ENCODE data around the gene CHSY1.
"Not testable (repeated sequence)": the region's sequence is repeated elsewhere in the genome, so short reads cannot be mapped to it uniquely, and the experiment has no call there.

Gene CHSY1

GRCh38 chr15:101138086-101138660 lies 113.7 kb downstream of the CHSY1 start:
- DNase-seq, result no peak

- no peak for DNase-seq
Measured at GRCh38 chr15:101137312-101137940, 114.4 kb downstream of the CHSY1 start.

- DNase-seq, result no peak
Measured at GRCh38 chr15:101136381-101137268, 115.2 kb downstream of the CHSY1 start.

DNA sequence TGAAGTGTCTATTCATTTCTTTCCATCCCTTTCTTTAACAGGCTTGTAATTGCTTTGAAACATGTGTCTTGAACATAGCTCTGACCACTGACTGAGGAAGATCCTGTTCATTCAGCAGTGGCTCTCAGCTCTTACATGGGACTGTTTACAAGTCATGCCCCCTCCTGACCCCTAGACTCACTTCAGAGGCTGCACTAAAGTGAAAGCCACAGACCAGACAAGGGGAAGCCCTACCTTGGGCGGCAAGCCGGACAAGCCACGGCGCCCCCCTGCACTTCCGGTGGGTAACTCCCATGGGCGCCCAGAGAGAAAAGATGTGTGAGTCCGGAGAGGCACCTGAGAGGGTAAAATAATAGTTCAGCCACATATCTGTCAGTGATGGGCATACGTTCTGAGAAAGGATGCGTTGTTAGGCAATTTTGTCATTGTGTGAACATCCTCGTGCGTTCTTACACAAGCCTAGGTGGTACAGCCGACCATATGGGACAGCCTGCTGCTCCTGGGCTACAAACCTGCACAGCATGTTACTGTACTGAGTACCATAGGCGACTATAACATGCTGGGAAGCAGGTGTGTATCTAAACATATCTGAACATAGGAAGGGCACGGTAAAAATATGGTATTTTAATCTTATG lies 116.2 kb downstream of the CHSY1 start:
- no peak for DNase-seq

DNA sequence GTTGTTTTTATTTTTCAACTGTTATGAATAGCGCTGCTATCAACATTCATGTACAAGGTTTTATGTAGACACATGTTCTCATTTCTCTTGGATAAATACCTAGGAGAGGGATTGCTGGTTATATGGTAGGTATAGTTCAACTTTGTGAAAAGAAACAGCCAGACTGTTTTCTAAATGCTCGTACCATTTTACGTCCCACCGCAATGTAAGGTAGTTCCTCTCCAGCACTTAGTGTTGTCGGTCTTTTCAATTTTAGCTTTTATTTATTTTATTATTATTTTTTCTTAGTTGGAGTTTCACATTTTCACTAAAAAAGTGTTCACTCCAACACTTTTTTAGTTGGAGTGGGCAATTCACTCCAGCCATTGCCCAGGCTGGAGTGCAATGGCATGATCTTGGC lies 117.1 kb downstream of the CHSY1 start:
- no peak for DNase-seq

- no peak for DNase-seq
Measured at GRCh38 chr15:101133751-101134261, 118.0 kb downstream of the CHSY1 start.

- DNase-seq, result no peak
Measured at GRCh38 chr15:101133181-101133460, 118.7 kb downstream of the CHSY1 start.

GRCh38 chr15:101132390-101133180 lies 119.3 kb downstream of the CHSY1 start:
- no peak for DNase-seq

DNA sequence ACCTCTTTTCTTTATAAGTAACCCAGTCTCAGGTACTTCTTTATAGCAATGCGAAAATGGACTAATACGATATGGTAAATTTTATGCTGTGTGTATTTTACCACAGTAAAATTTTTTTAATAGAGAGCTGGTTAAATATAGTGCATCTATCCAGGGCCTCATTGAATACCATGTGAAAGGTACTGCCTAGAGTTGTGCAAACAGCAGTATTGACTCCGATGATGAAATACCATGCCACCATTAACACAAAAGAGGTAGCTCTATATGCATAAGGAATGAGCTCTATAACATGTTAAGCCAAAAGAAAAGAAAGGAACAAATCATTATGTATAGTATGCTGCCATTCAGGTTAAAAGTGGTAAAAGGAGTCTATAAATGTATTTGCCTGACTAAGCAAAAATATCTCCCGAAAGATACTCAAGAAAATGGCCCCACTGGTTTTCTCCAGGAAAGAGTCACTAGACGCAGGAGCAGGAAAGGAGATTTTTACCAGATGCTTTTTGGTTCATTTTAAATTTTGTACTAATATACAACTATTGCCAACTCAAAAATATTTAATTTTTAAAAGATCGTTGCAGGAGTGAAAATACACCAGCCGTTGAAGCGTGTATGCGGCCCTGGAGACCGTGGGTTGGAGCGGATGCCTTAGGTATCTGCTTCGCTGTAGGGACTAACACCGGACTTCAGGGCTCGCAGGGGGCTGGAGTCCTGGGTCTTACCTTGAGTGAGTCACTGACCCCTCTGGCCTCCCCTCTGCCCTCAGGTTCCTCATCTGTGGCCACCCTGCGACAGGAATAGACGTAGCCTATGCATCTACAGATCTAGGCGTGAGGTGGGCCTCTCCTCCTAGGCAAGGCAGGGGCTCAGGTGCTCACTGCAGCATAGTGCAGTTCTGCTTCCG lies 120.1 kb downstream of the CHSY1 start:
- no peak for DNase-seq

DNA sequence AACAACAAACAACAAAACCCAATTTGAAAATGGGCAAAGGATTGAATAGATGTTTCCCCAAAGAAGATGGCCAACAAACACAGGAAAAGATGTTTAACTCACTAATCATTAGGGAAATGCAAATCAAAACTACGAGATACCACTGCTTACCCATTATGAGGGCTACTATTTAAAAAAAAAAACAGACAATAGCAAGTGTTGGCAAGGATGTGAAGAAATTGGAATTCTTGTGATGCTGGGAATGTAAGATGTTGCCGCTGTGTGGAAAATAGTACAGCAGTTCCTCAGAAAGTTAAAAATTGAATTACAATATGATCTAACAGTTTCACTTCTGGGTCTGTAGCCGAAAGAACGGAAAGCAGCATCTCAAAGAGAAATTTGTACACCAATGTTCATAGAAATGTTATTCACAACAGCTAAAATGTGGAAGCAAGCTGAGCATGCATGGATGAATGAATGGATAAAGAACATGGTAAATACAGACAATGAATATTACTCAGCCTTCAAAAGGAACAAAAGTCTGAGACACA lies 121.9 kb downstream of the CHSY1 start:
- no peak for DNase-seq

DNA sequence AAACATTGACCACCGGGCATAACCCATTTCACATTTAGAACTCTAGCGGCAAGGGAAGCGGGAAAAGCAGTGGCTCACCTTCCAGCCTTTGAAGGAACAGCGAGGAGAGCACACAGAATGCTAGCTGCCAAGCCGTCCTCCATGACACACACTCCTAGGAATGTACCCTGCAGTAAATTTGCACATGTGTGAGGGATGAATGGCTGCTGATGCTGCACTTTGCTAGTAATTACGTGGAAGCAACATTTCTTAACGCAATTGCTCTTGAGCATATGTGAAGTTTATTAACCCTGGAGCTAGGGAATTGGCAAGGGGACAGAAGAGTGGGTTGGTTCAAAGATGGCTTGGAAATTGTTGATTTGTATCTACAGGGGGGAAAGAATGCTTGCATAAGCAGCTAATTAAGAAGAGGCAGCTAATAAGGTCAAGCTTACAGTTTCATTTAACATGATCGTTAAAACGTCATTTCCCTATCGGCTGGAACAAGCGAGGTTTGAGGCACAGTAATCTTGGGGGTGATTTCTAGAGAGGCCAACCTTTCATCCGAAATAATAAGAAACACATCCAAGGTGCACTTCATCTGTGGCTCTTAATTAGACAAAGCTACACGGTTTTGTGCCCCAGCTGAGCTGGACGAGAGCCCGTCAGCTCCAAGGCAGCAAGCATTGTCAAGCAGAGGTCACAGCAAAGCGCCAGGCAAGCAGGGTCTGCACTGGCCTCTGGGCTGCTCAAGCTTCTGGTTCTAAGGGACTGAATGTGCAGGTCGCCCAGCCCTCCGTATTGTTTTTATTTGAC lies 123.4 kb downstream of the CHSY1 start:
- DNase-seq, result no peak

GRCh38 chr15:101127506-101128076 lies 124.3 kb downstream of the CHSY1 start:
- peak in 47 of 58 donors; percentile 14 to 79 (median 53) for DNase-seq

DNA sequence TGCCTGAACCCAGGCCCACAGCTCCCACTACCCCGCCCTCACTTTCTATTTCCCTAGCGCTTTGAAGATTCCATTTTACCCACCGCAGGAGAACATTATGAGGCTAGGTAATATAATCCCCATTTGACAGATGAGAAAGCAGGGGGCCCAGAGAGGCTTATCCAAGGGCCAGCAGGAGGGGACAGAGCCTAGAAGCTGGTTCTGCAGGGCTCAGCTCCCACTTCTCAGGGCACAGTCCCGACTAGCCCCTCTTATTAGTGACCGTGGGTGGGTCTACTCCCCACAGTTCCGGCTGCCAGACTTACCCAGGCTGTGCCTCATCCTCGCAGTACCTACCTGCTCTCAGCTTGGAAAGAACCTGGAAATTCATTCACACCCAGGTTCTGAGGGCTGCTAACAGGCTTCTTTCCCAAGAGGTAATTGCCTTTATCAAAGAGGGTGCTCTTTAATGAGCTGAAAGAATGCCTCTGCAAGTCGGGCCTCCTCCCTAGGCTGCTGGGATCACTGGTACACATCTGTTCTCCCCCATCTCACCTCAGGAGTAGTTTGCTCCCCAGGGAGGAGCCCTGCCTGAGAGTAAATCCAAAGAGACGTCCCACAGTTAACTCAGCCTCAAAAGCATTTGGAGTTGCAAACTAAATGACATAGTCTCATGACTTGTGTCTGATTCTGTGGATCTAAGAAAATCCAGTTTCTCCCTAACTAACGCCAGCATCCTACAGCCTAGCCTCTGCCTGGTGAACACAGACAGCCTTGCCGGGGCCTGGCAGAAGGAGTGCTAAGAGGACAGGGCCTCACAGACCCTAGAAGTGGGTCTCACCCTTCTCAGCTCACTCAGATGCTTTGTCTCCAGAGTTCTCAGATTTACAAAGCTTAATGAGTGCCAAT lies 125.0 kb downstream of the CHSY1 start:
- no peak for DNase-seq

GRCh38 chr15:101125881-101126428 lies 125.9 kb downstream of the CHSY1 start:
- not testable (repeated sequence) for DNase-seq
